ENCODE results near the gene COX20.

DNA sequence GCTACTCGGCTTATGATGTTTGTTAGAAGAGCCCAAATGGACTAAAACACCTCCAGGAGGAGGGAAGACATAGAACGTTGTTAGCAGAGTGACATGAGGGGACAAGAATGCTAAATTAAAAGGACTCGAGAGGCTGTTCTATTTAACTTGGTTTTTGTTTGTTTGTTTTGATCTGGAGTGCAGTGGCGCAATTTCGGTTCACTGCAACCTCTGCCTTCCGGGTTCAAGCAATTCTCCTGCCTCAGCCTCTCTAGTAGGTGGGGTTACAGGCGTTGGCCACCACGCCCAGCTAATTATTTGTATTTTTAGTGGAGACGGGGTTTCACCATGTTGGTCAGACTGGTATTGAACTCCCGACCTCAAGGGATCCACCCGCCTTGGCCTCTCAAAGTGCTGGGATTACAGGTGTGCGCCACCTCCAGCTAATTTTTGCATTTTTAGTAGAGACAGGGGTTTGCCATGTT lies 33.9 kb downstream of the COX20 start:
- TF ChIP-seq, protein P1, sequence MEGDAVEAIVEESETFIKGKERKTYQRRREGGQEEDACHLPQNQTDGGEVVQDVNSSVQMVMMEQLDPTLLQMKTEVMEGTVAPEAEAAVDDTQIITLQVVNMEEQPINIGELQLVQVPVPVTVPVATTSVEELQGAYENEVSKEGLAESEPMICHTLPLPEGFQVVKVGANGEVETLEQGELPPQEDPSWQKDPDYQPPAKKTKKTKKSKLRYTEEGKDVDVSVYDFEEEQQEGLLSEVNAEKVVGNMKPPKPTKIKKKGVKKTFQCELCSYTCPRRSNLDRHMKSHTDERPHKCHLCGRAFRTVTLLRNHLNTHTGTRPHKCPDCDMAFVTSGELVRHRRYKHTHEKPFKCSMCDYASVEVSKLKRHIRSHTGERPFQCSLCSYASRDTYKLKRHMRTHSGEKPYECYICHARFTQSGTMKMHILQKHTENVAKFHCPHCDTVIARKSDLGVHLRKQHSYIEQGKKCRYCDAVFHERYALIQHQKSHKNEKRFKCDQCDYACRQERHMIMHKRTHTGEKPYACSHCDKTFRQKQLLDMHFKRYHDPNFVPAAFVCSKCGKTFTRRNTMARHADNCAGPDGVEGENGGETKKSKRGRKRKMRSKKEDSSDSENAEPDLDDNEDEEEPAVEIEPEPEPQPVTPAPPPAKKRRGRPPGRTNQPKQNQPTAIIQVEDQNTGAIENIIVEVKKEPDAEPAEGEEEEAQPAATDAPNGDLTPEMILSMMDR (IDR thresholded peaks at IDR 0.05): no peak
- no peak for TF ChIP-seq POLR2A (IDR thresholded peaks at IDR 0.05)
